Psoas muscle (tissue), 8 donors: ENCODE data around the gene RANBP9. TPM values are rescaled to one million over a fixed set of nuclear protein-coding genes. Genes with fewer than 3 reads are reported as not detected.

Source experiments
- ATAC-seq, 4 donors: fragments of 200-7000 bp; cut with Tn5 transposase; one replicate each; pipeline ENCODE4 v1.9.1; 2020; ENCODE audit warnings: moderate library complexity in 3 of 4, mild to moderate bottlenecking in 2 of 4
- DNase-seq, 2 donors: peaks; one replicate each; pipeline ENCODE4 v3.0.0-alpha.2; 2020
- H3K27ac ChIP-seq: fragments of 200-600 bp; one replicate; pipeline ENCODE4 v1.8.0; 2022
- H3K27me3 ChIP-seq, 3 donors: fragments of 200-600 bp in 1 of 3; one replicate each; pipeline versions ENCODE4 v1.6.1 to v1.8.0; 2013 to 2022; ENCODE audit warnings: low read length in 2 of 3, mild to moderate bottlenecking in 2 of 3, moderate library complexity in 1 of 3; ENCODE audit not compliant: insufficient read depth in 3 of 3
- H3K36me3 ChIP-seq, 2 donors: fragments of 200-600 bp in 1 of 2; one replicate each; pipeline versions ENCODE4 v1.6.1 to v1.8.0; 2013 to 2022; ENCODE audit warnings: low read depth in 1 of 2, mild to moderate bottlenecking in 1 of 2, moderate library complexity in 1 of 2; ENCODE audit not compliant: insufficient read depth in 1 of 2
- H3K4me1 ChIP-seq: fragments of 200-600 bp; one replicate; pipeline ENCODE4 v1.8.0; 2022
- H3K4me3 ChIP-seq: fragments of 200-600 bp; one replicate; pipeline ENCODE4 v1.8.0; 2022; ENCODE audit warnings: mild to moderate bottlenecking
- H3K9me3 ChIP-seq: fragments of 200-600 bp; one replicate; pipeline ENCODE4 v1.8.0; 2022
- WGBS, 3 donors: extraction: QIAGEN DNeasy Blood & Tissue Kit; methylation state at CpG; one replicate each; pipeline versions ENCODE4 v1.1.6 to v1.1.7; 2013; 5-methylcytosine and 5-hydroxymethylcytosine counted together
- intact Hi-C, 2 donors: fragments of 100-400 bp; cut with DNase I; formaldehyde crosslinking; loops; one replicate each; pipeline versions ENCODE4 v1.11.0 to v1.14.2; 2022
- long read RNA-seq, 2 donors: library from polyadenylated mRNA; unstranded; transcript quantifications; one replicate each; pipeline ENCODE4 v2.0.0, GENCODE V29; 2021
- polyA plus RNA-seq, 3 donors: library from polyadenylated mRNA; stranded (reverse); fragments of 200-250 nt; gene quantifications; one replicate each; pipeline ENCODE4 v1.2.3, GENCODE V29; 2013
- total RNA-seq, 4 donors: library from RNA; stranded (reverse); fragmentation: NEBNext Ultra II Directional in 2 of 4; extraction: Animal tissue kit (Norgen Biotek cat#: 25700) in 2 of 4; gene quantifications; one replicate each; pipeline versions ENCODE4 v1.2.1 to v1.2.4, GENCODE V29; 2021 to 2023
- TF ChIP-seq, protein P1 (sequence below): fragments of 200-600 bp; IDR thresholded peaks from one replicate; pipeline ENCODE4 v1.8.0; 2022; ENCODE audit warnings: antibody characterized with exemption
- donor health status: healthy with polysubstance abuse.
- donor health status: DM: no; HTN: no; CAD: no; lungs with moderate emphysema.
- donor health status: Bipolar disorder and iron deficiency.
- donor health status: healthy.
- donor health status: DM: yes; HTN: yes; CAD: no.
- donor health status: DM: no; HTN: no; CAD: no.
- donor health status: DM: no; HTN: no; CAD: no.
- donor health status: DM: yes; HTN: yes; CAD: no.

The RANBP9 gene
- 10 to 100 TPM; 52.9 to 72.6 (median 58.2) TPM for total RNA-seq
- polyA plus RNA-seq: 10 to 100 TPM; 22.3 to 64.2 (median 37.3) TPM
- long read RNA-seq, donor 1, transcript RANBP9-201 (14 exons, 3,113 nt): major isoform, 35 of 50 reads
- long read RNA-seq, donor 1, partial matches to known transcripts: 5 of 50 reads
- long read RNA-seq, donor 1, other reads (novel, unspliced or antisense): 10 of 50 reads
- long read RNA-seq, donor 2, transcript RANBP9-201 (14 exons, 3,113 nt): major isoform, 59 of 73 reads
- long read RNA-seq, donor 2, partial matches to known transcripts: 6 of 73 reads
- long read RNA-seq, donor 2, other reads (novel, unspliced or antisense): 8 of 73 reads

DNA sequence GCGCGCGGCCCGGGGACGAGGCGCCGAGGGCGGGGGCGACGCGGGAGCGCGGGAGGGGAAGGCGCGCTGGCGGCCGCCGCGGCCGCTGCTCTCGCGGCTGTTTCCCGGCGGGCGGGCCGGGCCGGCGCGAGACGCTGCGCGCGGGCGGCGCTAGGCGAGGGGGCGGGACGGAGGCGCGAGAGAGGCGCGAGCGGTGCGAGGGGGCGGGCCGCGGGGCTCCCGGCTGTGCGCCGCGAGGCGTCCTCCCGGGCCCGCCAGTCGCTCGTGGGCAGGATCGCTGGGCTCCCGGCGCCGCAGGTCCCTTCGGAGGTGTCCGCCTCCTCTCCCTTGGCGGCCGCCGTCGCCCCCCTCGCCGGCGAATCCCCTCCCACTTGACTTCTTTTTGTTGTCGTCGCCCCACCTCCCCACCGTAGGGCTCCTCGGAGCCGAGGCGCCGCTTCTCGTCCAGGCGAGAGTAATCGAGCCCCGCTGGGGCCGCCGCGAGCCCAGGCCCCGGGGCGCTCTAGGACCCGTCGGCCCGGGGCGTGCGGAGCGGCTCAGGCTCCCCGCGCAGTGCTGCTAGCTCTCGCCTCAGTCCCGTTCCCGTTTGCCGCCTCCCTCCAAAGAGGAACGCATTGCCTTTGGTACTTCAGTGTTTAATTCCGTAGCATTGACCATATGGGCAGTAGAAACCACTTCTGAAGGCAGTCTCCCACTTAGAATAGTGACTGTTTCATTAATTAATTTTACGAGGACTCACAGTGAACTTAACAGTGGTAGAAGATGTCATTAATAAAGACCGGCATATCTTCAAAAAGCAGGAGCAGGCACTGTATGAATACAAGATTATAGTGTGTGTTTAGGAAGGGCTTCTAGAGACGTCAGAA is at the start of gene RANBP9:
Gene RANBP9, minus strand, starts transcription at position 103 of the 866 bp plus-strand sequence. CDS start 330 bp downstream, outside the sequence.
- no peaks in the 10 kb centered on the region for H3K36me3 ChIP-seq
- WGBS, 3 donors: 0 to 1% (median 0%) methylated on average over 40 to 101 of the region's 102 CpGs
- peak within 1 kb of the TSS; percentile 92 for H3K4me3 ChIP-seq
- H3K27ac ChIP-seq: peak within 1 kb of the TSS; percentile 97
- H3K27me3 ChIP-seq: no peaks in the 10 kb centered on the region
- ATAC-seq: peak; percentile 91 to 93 (median 92)
- peak; percentile 91 to 94 for DNase-seq
- TF ChIP-seq, protein P1, sequence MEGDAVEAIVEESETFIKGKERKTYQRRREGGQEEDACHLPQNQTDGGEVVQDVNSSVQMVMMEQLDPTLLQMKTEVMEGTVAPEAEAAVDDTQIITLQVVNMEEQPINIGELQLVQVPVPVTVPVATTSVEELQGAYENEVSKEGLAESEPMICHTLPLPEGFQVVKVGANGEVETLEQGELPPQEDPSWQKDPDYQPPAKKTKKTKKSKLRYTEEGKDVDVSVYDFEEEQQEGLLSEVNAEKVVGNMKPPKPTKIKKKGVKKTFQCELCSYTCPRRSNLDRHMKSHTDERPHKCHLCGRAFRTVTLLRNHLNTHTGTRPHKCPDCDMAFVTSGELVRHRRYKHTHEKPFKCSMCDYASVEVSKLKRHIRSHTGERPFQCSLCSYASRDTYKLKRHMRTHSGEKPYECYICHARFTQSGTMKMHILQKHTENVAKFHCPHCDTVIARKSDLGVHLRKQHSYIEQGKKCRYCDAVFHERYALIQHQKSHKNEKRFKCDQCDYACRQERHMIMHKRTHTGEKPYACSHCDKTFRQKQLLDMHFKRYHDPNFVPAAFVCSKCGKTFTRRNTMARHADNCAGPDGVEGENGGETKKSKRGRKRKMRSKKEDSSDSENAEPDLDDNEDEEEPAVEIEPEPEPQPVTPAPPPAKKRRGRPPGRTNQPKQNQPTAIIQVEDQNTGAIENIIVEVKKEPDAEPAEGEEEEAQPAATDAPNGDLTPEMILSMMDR: no peak
- H3K9me3 ChIP-seq: no peaks in the 10 kb centered on the region
- H3K4me1 ChIP-seq: peaks cover 25% of the 10 kb centered on the region
- intact Hi-C loops: loop anchor here (2.0 to 5.0 kb wide), 3 partner anchors 55 to 103 kb away; partner anchors contain the start of genes NOL7 (in 2 of the 2) and MCUR1 (in 1 of the 2)

DNA sequence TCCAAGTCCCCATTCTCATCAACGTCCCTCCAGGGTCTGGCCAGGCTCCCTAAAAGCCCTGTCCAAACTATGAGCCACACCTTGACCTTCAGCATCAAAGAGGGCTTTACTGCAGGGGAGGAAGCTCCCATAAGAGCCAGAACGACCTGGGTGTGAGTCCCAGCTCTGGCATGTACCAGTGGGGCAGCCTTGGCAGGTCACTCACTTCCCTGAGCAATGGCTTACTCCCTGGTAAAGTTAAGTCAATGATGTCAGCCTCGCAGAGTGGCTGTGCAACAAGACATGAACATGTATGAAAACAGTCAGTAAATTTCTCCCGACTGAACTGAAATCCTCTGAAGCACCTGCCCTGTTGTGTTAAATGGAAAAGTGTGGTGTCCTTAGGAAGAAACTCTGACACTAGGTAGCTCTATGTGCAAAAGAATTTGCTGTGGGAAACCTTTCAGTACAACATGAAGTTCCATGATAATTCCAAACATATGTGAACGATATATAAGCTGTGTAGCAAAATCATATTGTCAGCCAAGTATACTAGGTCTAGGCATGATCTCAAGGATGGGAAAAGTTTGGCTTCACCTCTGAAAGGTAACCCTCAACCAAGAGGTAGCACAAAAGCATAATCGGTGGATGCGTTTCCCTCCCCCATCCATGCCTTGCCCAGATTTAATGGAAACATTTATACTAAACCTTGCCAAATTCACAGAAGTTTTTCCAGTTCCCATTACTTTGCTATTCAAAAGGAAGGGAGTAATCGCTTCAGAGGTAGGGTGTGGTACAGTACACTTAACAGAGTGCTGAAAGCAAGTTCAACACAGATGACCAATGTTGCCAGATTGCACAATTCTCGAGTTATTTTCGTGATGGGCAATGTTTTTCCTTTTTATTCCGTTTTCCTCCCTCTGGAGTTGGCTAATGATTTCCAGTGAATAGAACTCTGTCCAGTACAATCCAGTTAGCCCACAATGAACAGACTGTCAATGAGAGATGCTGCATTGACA is 49.0 kb upstream of the RANBP9 start:
- WGBS, 3 donors: 54 to 70% (median 66%) methylated on average over 11 of the region's 11 CpGs
- TF ChIP-seq, protein P1: no peak
- intact Hi-C loops: no loop called here
- H3K36me3 ChIP-seq: no peaks in the 10 kb centered on the region
- no peaks in the 10 kb centered on the region for H3K27me3 ChIP-seq
- no peak for DNase-seq
- peak in 3 of 4 donors; percentile 34 to 58 (median 50) for ATAC-seq
- H3K4me1 ChIP-seq: no peaks in the 10 kb centered on the region
- H3K9me3 ChIP-seq: no peaks in the 10 kb centered on the region
- no peak overlapping the region for H3K27ac ChIP-seq
- no peak overlapping the region for H3K4me3 ChIP-seq

GRCh38 chr6:13759025-13759424 is 47.4 kb upstream of the RANBP9 start:
- no peak overlapping the region for H3K27ac ChIP-seq
- no peaks in the 10 kb centered on the region for H3K36me3 ChIP-seq
- TF ChIP-seq, protein P1: no peak
- no peak for ATAC-seq
- no peaks in the 10 kb centered on the region for H3K27me3 ChIP-seq
- intact Hi-C loops: no loop called here
- H3K4me3 ChIP-seq: no peak overlapping the region
- no peaks in the 10 kb centered on the region for H3K4me1 ChIP-seq
- DNase-seq: no peak
- 85 to 90% (median 87%) methylated on average over 6 of the region's 6 CpGs for WGBS, 3 donors
- H3K9me3 ChIP-seq: no peaks in the 10 kb centered on the region

DNA sequence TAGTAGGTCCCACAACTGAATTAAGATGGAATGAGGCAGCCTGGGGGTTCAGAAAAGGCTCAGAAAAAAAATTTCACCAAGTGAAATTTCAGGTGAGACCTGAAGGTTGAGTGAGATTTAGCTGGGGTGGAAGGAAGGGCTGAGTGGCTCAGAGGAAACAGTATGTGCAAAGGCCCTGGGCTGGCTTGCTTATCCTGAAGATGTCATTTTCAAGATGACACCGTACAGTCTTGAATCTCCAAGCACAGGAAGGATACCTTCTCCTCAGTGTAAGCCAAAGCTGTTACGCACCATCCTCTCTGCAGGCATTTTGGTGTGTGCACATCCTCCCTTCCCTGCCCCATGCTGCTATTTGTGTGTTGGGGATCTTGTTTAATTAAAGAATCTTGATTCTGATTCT is 43.0 kb upstream of the RANBP9 start:
- H3K9me3 ChIP-seq: no peaks in the 10 kb centered on the region
- no peaks in the 10 kb centered on the region for H3K4me1 ChIP-seq
- DNase-seq: no peak
- TF ChIP-seq, protein P1: no peak
- H3K27ac ChIP-seq: no peak overlapping the region
- no peak for ATAC-seq
- intact Hi-C loops: no loop called here
- H3K4me3 ChIP-seq: no peak overlapping the region
- H3K36me3 ChIP-seq: no peaks in the 10 kb centered on the region
- H3K27me3 ChIP-seq: no peaks in the 10 kb centered on the region
- WGBS, 3 donors: 82 to 91% (median 84%) methylated on average over 2 of the region's 2 CpGs
